Adipocyte (in vitro differentiated cells): ENCODE results near the gene TMEM126A.
"Not testable (repeated sequence)": the region's sequence is repeated elsewhere in the genome, so short reads cannot be mapped to it uniquely, and the experiment has no call there.

Source experiments
- DNase-seq: peaks from one replicate; pipeline ENCODE4 v3.0.0-alpha.2; 2015; ENCODE audit warnings: low read depth
- H3K27me3 ChIP-seq: replicated peaks from 2 replicates; pipeline ENCODE4 v1.7.0; 2013; ENCODE audit warnings: mild to moderate bottlenecking, low read length, moderate library complexity; ENCODE audit not compliant: control insufficient read depth, insufficient read depth
- H3K36me3 ChIP-seq: 2 replicates; pipeline ENCODE4 v1.7.0; 2013; ENCODE audit warnings: low read length, mild to moderate bottlenecking, moderate library complexity; ENCODE audit not compliant: control insufficient read depth, insufficient read depth, severe bottlenecking
- H3K4me1 ChIP-seq: 2 replicates; pipeline ENCODE4 v1.7.0; 2013; ENCODE audit warnings: mild to moderate bottlenecking, low read length, moderate library complexity; ENCODE audit not compliant: control insufficient read depth, insufficient read depth
- H3K4me3 ChIP-seq: 2 replicates; pipeline ENCODE4 v1.7.0; 2013; ENCODE audit warnings: mild to moderate bottlenecking, low read length, moderate library complexity
- H3K9ac ChIP-seq: 2 replicates; pipeline ENCODE4 v1.7.0; 2013; ENCODE audit warnings: mild to moderate bottlenecking, low read length, moderate library complexity
- H3K9me3 ChIP-seq: 2 replicates; pipeline ENCODE4 v1.7.0; 2013; ENCODE audit warnings: mild to moderate bottlenecking, low read length, moderate library complexity; ENCODE audit not compliant: control insufficient read depth

The TMEM126A gene

GRCh38 chr11:85661972-85662664 lies 14.4 kb downstream of the TMEM126A start:
- no peaks in the 10 kb centered on the region for H3K9me3 ChIP-seq
- peak; percentile 64 for DNase-seq
- peak overlapping the region; percentile 99 for H3K9ac ChIP-seq
- H3K4me1 ChIP-seq = peaks cover 54% of the 10 kb centered on the region
- peaks cover 29% of the 10 kb centered on the region for H3K36me3 ChIP-seq
- H3K27me3 ChIP-seq = no peaks in the 10 kb centered on the region
- H3K4me3 ChIP-seq = peak overlapping the region; percentile 98

DNA sequence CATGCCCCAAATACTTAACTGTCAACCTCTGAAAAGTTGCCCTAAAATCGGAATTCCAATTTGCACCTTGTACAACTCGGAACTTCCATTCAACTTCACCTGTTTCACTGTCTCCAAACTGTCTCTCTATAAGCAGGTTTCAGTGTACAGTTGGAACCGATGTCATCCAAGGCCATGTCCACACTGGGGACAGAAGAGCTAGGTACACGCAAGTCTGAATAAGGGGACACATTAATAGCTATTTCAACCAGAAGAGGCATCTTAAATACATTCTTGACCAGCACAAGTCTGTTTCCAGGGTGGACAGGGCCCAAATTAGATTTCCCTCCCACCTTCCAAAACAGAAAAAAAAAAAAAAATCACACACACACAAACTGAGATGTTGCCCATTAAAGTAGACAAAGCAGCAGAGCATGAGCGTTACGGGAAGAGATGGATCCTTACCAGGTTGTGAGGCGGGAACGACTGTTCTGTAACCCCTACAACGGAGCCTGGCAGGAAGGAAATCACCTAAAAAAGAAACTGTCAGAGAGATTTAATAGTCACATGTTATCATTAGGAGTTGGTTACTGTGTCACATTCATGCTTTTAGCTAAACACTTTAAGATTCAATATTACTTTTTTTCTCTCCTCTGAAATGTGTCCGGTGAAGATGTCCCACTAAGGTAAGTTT lies 15.4 kb downstream of the TMEM126A start:
- H3K27me3 ChIP-seq = no peaks in the 10 kb centered on the region
- peak overlapping the region; percentile 98 for H3K4me3 ChIP-seq
- H3K4me1 ChIP-seq = peaks cover 50% of the 10 kb centered on the region
- H3K36me3 ChIP-seq = peaks cover 24% of the 10 kb centered on the region
- no peaks in the 10 kb centered on the region for H3K9me3 ChIP-seq
- peak overlapping the region; percentile 99 for H3K9ac ChIP-seq
- peak; percentile 35 for DNase-seq

DNA sequence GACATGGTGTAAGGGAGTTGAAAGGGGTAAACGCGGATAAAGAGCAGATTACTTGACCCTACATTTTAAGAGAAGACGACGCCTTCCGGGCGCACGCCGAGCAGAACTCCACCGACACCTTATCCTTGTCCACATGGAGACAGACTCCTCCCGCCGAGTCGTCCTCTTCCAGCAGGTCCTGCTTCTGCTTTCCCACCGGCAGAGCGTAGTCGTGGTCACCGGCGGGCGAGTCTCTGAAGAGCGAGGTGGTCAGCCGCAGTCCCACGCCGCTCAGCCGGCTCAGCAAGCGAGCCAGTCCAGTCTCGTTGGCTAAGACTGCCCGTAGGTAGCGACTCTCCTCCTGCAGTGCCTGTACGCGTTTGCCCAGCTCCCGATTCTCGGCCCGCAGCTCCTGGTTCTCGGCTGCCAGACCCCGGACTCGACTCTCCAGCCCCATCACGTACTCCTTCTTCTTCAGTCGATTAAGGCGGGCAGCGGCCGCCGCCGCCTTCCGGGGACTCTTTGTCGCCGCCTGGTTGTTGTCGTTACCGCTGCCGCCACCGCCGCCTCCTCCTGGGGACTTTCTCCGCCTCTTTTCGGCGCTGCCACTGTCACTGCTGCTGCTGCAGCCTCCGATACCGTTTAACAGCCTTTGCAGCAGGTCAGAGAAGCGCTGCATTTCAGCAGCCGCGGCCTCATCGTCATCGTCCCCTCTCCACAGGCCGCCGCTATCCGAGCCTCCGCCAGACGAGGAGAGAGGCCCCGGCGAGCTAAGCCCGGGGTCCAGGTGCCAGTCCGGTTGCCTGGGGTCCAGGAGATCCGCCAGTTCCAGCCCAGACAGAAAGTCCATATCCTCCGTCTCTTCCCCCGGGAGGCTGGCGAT lies 16.2 kb downstream of the TMEM126A start:
- Histone ChIP-seq H3K9ac (peak overlapping the region; percentile 99), H3K27me3 (no peaks in the 10 kb centered on the region), H3K4me1 (peaks cover 42% of the 10 kb centered on the region), H3K4me3 (peak overlapping the region; percentile 98), H3K36me3 (peaks cover 19% of the 10 kb centered on the region), H3K9me3 (no peaks in the 10 kb centered on the region)
- DNase-seq = peak; percentile 84

DNA sequence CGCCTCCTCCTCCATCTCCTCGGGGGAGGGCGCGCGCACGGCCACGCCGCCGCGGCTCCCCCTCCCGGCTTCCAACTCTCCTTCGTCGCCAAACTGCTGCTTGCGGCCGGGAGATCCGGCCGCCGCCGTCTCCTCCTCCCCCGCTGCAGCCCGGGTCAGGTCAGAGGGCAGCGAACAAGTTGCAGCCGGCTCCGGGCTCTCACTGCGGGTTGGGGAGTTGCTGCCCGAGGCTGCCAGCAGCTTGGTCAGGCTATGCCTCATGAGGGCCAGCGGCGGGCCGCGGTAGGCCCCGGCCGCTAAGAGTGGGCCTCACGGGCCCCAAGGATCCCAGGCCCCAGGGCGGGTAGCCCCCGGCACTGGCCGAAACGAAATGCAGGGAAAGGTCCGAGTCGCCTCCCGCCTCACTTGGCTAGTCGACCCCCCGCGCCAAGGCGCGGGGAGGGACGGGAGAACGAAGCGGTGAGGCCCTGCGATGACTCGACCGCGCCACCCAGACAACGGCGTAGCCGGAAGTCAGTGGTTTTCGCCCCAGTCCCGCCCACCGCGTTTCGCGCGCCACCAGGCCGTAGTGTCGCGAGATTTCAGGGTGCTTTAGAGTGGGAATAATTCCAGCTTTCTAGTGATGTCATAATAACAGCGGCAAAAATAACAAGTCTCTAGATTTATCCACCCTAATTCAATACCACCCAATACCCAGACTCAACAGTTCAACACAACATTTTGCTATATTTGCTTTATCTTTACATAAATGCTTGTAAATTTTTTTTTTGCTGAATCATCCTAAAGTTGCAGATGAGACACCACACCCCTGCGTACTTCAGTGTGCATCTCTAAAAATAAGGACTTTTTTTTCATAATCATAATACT lies 17.1 kb downstream of the TMEM126A start, which contains the start of gene CREBZF:
Gene CREBZF, minus strand, starts transcription at position 515 of the 867 bp plus-strand sequence. Its CDS starts 254 bp downstream, at position 261.
- Histone ChIP-seq H3K4me3 (peak within 1 kb of the TSS; percentile 98), H3K9me3 (no peaks in the 10 kb centered on the region), H3K36me3 (peaks cover 13% of the 10 kb centered on the region), H3K9ac (peak within 1 kb of the TSS; percentile 99), H3K4me1 (peaks cover 34% of the 10 kb centered on the region), H3K27me3 (no peaks in the 10 kb centered on the region)
- peak; percentile 99 for DNase-seq

DNA sequence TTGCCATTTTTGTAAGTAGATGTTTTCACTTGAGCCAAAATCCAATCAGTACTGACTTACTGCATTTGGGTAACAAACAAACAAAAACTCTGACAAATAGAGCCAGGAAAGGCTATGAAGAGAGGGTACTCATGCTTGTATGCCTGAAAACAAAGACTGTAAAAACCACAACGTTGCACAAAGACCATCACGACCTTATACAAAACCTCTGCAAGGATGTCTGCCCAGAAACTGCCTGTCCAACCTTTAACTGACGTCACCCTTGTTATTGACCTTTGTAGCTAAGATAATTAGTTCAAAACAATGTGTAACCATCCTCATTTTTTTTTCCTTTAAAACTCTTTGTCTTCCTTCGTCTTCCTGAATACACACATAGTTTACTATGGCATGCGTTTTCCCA lies 18.0 kb downstream of the TMEM126A start:
- DNase-seq = no peak
- H3K27me3 ChIP-seq = no peaks in the 10 kb centered on the region
- peaks cover 25% of the 10 kb centered on the region for H3K4me1 ChIP-seq
- H3K36me3 ChIP-seq = peaks cover 4% of the 10 kb centered on the region
- H3K4me3 ChIP-seq = no peak overlapping the region
- H3K9me3 ChIP-seq = no peaks in the 10 kb centered on the region
- H3K9ac ChIP-seq = peak overlapping the region; percentile 99

GRCh38 chr11:85666687-85667086 lies 18.9 kb downstream of the TMEM126A start:
- H3K27me3 ChIP-seq = no peaks in the 10 kb centered on the region
- H3K9ac ChIP-seq = no peak overlapping the region
- peaks cover 15% of the 10 kb centered on the region for H3K4me1 ChIP-seq
- no peaks in the 10 kb centered on the region for H3K36me3 ChIP-seq
- H3K4me3 ChIP-seq = no peak overlapping the region
- no peaks in the 10 kb centered on the region for H3K9me3 ChIP-seq
- no peak for DNase-seq

DNA sequence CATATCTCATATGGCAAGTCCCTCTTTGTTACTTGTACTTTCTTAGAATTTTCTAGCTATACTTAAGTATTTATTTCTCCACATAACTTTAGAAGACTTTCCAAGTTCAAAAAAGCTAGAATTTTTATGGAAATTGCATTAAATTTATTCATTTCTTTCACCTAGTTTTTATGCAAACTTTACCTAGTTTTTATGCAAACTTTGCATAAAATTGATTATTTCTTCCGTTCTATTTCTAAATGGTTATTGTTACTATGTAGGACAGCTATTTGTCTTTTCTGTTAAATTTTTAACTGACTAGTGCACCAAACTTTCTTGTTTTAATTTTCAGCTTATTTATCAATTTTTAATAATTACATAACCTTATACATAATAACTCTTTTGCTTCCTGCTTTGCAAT lies 20.4 kb downstream of the TMEM126A start:
- DNase-seq = no peak
- no peaks in the 10 kb centered on the region for H3K36me3 ChIP-seq
- H3K9ac ChIP-seq = no peak overlapping the region
- H3K27me3 ChIP-seq = no peaks in the 10 kb centered on the region
- no peaks in the 10 kb centered on the region for H3K9me3 ChIP-seq
- H3K4me1 ChIP-seq = peaks cover 5% of the 10 kb centered on the region
- H3K4me3 ChIP-seq = no peak overlapping the region

DNA sequence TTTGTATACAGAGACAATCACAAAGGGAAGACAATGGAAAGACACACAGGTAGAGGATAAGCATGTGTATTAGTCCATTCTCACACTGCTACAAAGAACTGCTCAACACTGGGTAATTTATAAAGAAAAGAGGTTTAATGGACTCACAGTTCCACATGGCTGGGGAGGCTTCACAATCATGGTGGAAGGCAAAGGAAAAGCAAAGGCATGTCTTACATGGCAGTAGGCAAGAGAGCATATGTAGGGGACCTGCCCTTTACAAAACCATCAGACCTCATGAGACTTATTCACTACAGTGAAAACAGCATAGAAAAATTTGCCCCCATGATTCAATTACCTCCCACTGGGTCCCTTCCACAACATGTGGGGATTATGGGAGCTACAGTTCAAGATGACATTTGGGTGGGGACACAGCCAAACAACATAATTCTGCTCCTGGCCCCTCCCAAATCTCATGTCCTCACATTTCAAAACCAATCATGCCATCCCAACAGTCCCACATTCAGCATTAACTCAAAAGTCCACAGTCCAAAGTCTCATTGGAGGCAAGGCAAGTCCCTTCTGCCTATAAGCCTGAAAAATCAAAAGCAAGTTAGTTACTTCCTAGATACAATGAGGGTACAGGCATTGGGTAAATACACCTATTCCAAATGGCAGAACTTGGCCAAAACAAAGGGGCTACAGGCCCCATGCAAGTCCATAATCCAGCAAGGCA lies 23.3 kb downstream of the TMEM126A start:
- not testable (repeated sequence) for H3K4me3 ChIP-seq, H3K9me3 ChIP-seq, DNase-seq, H3K27me3 ChIP-seq, H3K36me3 ChIP-seq, H3K4me1 ChIP-seq, H3K9ac ChIP-seq

- Histone ChIP-seq H3K4me1 (no peaks in the 10 kb centered on the region), H3K27me3 (no peaks in the 10 kb centered on the region), H3K36me3 (no peaks in the 10 kb centered on the region), H3K9ac (no peak overlapping the region), H3K9me3 (peaks cover 5% of the 10 kb centered on the region), H3K4me3 (no peak overlapping the region)
- DNase-seq = no peak
Observed at GRCh38 chr11:85672105-85672902, 24.5 kb downstream of the TMEM126A start.
